CD14-positive monocyte (primary cell): ENCODE data around the gene TXLNA. TPM values are rescaled to one million over a fixed set of nuclear protein-coding genes. Genes with fewer than 3 reads are reported as not detected.
A peak's percentile ranks its signal among the peaks of the same experiment; 100 is the strongest.

ENCODE experiments used
- DNase-seq, 3 donors: peaks; one replicate each; pipeline ENCODE4 v3.0.0-alpha.2; 2011 to 2022
- H2AFZ ChIP-seq: 2 replicates; pipeline ENCODE4 v1.6.0; 2012; ENCODE audit warnings: mild to moderate bottlenecking, low read depth, low read length, inconsistent platforms; ENCODE audit not compliant: insufficient read depth, poor library complexity, severe bottlenecking
- H3K27ac ChIP-seq, 2 donors: 1 replicate in 1 of 2; 2 replicates in 1 of 2; pipeline ENCODE4 v1.5.1; 2012 to 2013; ENCODE audit warnings: low read length in 2 of 2, control low read depth in 1 of 2, inconsistent platforms in 1 of 2, low read depth in 1 of 2, mild to moderate bottlenecking in 1 of 2
- H3K27me3 ChIP-seq, 2 donors: one replicate each; pipeline versions ENCODE4 v1.6.0 to v1.6.1; 2011 to 2013; ENCODE audit warnings: low read length in 2 of 2; ENCODE audit not compliant: control insufficient read depth in 2 of 2, insufficient read depth in 2 of 2
- H3K36me3 ChIP-seq, 2 donors: replicated peaks in 1 of 2; 1 replicate in 1 of 2; 2 replicates in 1 of 2; pipeline versions ENCODE4 v1.5.1 to v1.6.1; 2012 to 2013; ENCODE audit warnings: low read length in 2 of 2, control low read depth in 1 of 2, inconsistent platforms in 1 of 2, mild to moderate bottlenecking in 1 of 2; ENCODE audit not compliant: insufficient read depth in 2 of 2, control insufficient read depth in 1 of 2
- H3K4me1 ChIP-seq, 2 donors: 1 replicate in 1 of 2; 2 replicates in 1 of 2; pipeline versions ENCODE4 v1.5.1 to v1.6.1; 2012 to 2013; ENCODE audit warnings: low read length in 2 of 2, control low read depth in 1 of 2, inconsistent platforms in 1 of 2, mild to moderate bottlenecking in 1 of 2, moderate library complexity in 1 of 2; ENCODE audit not compliant: insufficient read depth in 2 of 2, control insufficient read depth in 1 of 2
- H3K4me2 ChIP-seq: replicated peaks from 2 replicates; pipeline ENCODE3; 2012; ENCODE audit warnings: low read length, moderate library complexity, mild to moderate bottlenecking; ENCODE audit not compliant: poor library complexity, severe bottlenecking; ENCODE audit errors: extremely low read depth
- H3K4me3 ChIP-seq, 3 experiments: fragments of 200-600 bp in 1 of 3; sonication (generic) in 1 of 3; replicated peaks in 1 of 3; 1 replicate in 2 of 3; 2 replicates in 1 of 3; pipeline ENCODE4 v1.5.1; 2011 to 2013; ENCODE audit warnings: low read length in 3 of 3, mild to moderate bottlenecking in 3 of 3, control low read depth in 2 of 3, low read depth in 2 of 3, inconsistent platforms in 1 of 3, moderate library complexity in 1 of 3
- H3K79me2 ChIP-seq: 2 replicates; pipeline ENCODE4 v1.6.0; 2012; ENCODE audit warnings: mild to moderate bottlenecking, control low read depth, inconsistent platforms, low read length, moderate library complexity; ENCODE audit not compliant: insufficient read depth
- H3K9ac ChIP-seq: 2 replicates; pipeline ENCODE4 v1.6.0; 2017; ENCODE audit warnings: low read length, mild to moderate bottlenecking; ENCODE audit not compliant: insufficient read depth, poor library complexity, severe bottlenecking
- H3K9me3 ChIP-seq, 2 donors: replicated peaks in 1 of 2; 1 replicate in 1 of 2; 2 replicates in 1 of 2; pipeline versions ENCODE4 v1.5.1 to v1.6.1; 2012 to 2013; ENCODE audit warnings: low read length in 2 of 2, control low read depth in 1 of 2; ENCODE audit not compliant: control insufficient read depth in 1 of 2, insufficient read depth in 1 of 2
- H4K20me1 ChIP-seq: 2 replicates; pipeline ENCODE4 v1.6.0; 2012; ENCODE audit warnings: mild to moderate bottlenecking, low read length, control low read depth, moderate library complexity; ENCODE audit not compliant: insufficient read depth
- H3K27ac Mint-ChIP-seq, 7 donors: one replicate each; pipeline ENCODE4 v1.8.0; 2020; ENCODE audit warnings: mild to moderate bottlenecking in 7 of 7, mixed read lengths in 7 of 7, moderate library complexity in 6 of 7, inconsistent platforms in 2 of 7
- H3K27me3 Mint-ChIP-seq, 3 donors: one replicate each; pipeline ENCODE4 v1.8.0; 2021 to 2022; ENCODE audit warnings: low read depth in 3 of 3, mild to moderate bottlenecking in 3 of 3, mixed read lengths in 3 of 3, moderate library complexity in 3 of 3, inconsistent platforms in 1 of 3
- H3K36me3 Mint-ChIP-seq, 2 donors: one replicate each; pipeline ENCODE4 v1.8.0; 2020; ENCODE audit warnings: mixed read lengths in 2 of 2, inconsistent platforms in 1 of 2, mild to moderate bottlenecking in 1 of 2
- H3K4me1 Mint-ChIP-seq: one replicate; pipeline ENCODE4 v1.8.0; 2020; ENCODE audit warnings: mild to moderate bottlenecking, mixed read lengths
- H3K4me3 Mint-ChIP-seq, 2 donors: one replicate each; pipeline ENCODE4 v1.8.0; 2020; ENCODE audit warnings: mild to moderate bottlenecking in 2 of 2, mixed read lengths in 2 of 2, moderate library complexity in 1 of 2
- H3K9me3 Mint-ChIP-seq, 7 donors: one replicate each; pipeline ENCODE4 v1.8.0; 2020 to 2022; ENCODE audit warnings: mixed read lengths in 7 of 7, mild to moderate bottlenecking in 6 of 7, moderate library complexity in 6 of 7, inconsistent platforms in 2 of 7
- WGBS: methylation state at CpG from one replicate; pipeline ENCODE4 v1.1.5; 2013; ENCODE audit warnings: missing lambda C conversion rate; ENCODE audit not compliant: insufficient coverage; 5-methylcytosine and 5-hydroxymethylcytosine counted together
- intact Hi-C, 2 donors: fragments of 100-400 bp; cut with micrococcal nuclease; formaldehyde crosslinking; loops; one replicate each; pipeline versions ENCODE4 v1.15.0 to v1.15.1; 2023
- polyA plus RNA-seq, 3 donors: library from polyadenylated mRNA; depleted of rRNA in 1 of 3; unstranded in 2 of 3; stranded (reverse) in 1 of 3; fragments of 300-500 nt in 2 of 3; fragments of >200 nt in 1 of 3; fragmentation: Illumina TruSeq in 2 of 3; gene quantifications; 1 replicate in 2 of 3; 2 replicates in 1 of 3; pipeline ENCODE4 v1.2.3, GENCODE V29; 2012 to 2021
- TF ChIP-seq, protein P1 (sequence below): fragments of 200-600 bp; IDR thresholded peaks from one replicate; pipeline ENCODE4 v1.8.0; 2022; ENCODE audit warnings: antibody characterized with exemption, mild to moderate bottlenecking

Gene TXLNA
- polyA plus RNA-seq, 3 donors: 12.3 to 15.3 (median 14.4) TPM

DNA sequence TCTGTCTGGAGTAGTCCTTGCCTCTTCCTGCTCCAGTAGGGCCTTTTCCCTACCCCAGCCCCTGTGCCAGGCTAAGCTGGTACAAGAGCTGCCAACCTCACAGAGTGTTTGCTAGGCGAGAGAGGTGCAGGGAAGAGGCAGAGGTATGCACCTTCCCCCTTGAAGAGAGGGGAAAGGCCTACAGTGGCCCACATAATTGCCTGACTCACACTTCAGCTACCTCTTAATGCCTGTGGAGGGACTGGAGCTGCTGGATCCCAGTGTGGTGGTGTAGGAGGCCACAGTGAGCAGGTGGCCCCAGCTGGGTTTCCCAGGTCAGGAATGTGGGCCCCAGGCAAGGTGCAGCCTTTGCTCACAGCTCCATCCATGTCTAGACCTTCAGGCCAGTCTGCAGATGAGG is 17.6 kb downstream of the TXLNA start:
- H3K27ac Mint-ChIP-seq: peak overlapping the region in 3 of 7 donors; percentile 29 to 75 (median 64)
- TF ChIP-seq, protein P1, sequence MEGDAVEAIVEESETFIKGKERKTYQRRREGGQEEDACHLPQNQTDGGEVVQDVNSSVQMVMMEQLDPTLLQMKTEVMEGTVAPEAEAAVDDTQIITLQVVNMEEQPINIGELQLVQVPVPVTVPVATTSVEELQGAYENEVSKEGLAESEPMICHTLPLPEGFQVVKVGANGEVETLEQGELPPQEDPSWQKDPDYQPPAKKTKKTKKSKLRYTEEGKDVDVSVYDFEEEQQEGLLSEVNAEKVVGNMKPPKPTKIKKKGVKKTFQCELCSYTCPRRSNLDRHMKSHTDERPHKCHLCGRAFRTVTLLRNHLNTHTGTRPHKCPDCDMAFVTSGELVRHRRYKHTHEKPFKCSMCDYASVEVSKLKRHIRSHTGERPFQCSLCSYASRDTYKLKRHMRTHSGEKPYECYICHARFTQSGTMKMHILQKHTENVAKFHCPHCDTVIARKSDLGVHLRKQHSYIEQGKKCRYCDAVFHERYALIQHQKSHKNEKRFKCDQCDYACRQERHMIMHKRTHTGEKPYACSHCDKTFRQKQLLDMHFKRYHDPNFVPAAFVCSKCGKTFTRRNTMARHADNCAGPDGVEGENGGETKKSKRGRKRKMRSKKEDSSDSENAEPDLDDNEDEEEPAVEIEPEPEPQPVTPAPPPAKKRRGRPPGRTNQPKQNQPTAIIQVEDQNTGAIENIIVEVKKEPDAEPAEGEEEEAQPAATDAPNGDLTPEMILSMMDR: no peak
- no peak for DNase-seq
- H3K27me3 Mint-ChIP-seq: peaks cover 0 to 7% (median 6%) of the 10 kb centered on the region in 3 donors
- Histone ChIP-seq H3K27ac (peak overlapping the region in 1 of 2 donors; percentile 23), H3K9me3 (no peaks in the 10 kb centered on the region), H3K4me3 (no peak overlapping the region), H3K27me3 (no peaks in the 10 kb centered on the region), H4K20me1 (no peaks in the 10 kb centered on the region), H3K36me3 (peaks cover 54 to 64% of the 10 kb centered on the region in 2 donors), H3K9ac (no peak overlapping the region), H3K79me2 (no peaks in the 10 kb centered on the region), H2AFZ (no peak overlapping the region), H3K4me1 (peaks cover 21 to 24% of the 10 kb centered on the region in 2 donors), H3K4me2 (no peak overlapping the region)
- H3K4me1 Mint-ChIP-seq: peaks cover 23% of the 10 kb centered on the region
- H3K4me3 Mint-ChIP-seq: no peak overlapping the region
- H3K36me3 Mint-ChIP-seq: peaks cover 57 to 62% of the 10 kb centered on the region in 2 donors
- H3K9me3 Mint-ChIP-seq: peaks cover 0 to 1% (median 0%) of the 10 kb centered on the region in 7 donors
- no CpG with 5 or more reads among the region's 1 CpG for WGBS
- intact Hi-C loops: no loop called here

DNA sequence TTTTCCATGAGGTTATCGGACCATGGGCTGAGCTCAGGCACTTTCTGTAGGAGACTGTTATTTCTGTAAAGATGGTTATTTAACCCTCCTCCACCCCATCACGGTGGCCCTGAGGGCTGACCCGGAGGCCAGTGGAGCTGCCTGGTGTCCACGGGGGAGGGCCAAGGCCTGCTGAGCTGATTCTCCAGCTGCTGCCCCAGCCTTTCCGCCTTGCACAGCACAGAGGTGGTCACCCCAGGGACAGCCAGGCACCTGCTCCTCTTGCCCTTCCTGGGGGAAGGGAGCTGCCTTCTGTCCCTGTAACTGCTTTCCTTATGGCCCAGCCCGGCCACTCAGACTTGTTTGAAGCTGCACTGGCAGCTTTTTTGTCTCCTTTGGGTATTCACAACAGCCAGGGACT is 18.4 kb downstream of the TXLNA start:
- no peak for DNase-seq
- Mint-ChIP-seq H3K4me3 (no peak overlapping the region), H3K4me1 (peaks cover 24% of the 10 kb centered on the region), H3K36me3 (peaks cover 49 to 54% of the 10 kb centered on the region in 2 donors), H3K27me3 (peaks cover 0 to 7% (median 6%) of the 10 kb centered on the region in 3 donors), H3K9me3 (peaks cover 0 to 1% (median 0%) of the 10 kb centered on the region in 7 donors), H3K27ac (no peak overlapping the region)
- H3K27ac ChIP-seq: peak overlapping the region in 1 of 2 donors; percentile 14
- H3K36me3 ChIP-seq: peaks cover 46 to 56% of the 10 kb centered on the region in 2 donors
- no peak overlapping the region for H2AFZ ChIP-seq
- no peaks in the 10 kb centered on the region for H4K20me1 ChIP-seq
- TF ChIP-seq, protein P1: no peak
- H3K79me2 ChIP-seq: no peaks in the 10 kb centered on the region
- intact Hi-C loops: no loop called here
- H3K4me1 ChIP-seq: peaks cover 22 to 24% of the 10 kb centered on the region in 2 donors
- no peak overlapping the region for H3K4me3 ChIP-seq
- H3K9me3 ChIP-seq: no peaks in the 10 kb centered on the region
- H3K27me3 ChIP-seq: no peaks in the 10 kb centered on the region
- 97% methylated on average over 3 of the region's 6 CpGs for WGBS
- no peak overlapping the region for H3K9ac ChIP-seq
- no peak overlapping the region for H3K4me2 ChIP-seq
